GM19099 (cell line): Measurements from ENCODE around the gene TMED3.

ENCODE experiments used
- POLR2A ChIP-seq: IDR thresholded peaks from 3 replicates; pipeline ENCODE4 v1.6.1; 2011; ENCODE audit warnings: low read depth; ENCODE audit not compliant: insufficient read length; ENCODE audit errors: extremely low read depth

Gene TMED3

DNA sequence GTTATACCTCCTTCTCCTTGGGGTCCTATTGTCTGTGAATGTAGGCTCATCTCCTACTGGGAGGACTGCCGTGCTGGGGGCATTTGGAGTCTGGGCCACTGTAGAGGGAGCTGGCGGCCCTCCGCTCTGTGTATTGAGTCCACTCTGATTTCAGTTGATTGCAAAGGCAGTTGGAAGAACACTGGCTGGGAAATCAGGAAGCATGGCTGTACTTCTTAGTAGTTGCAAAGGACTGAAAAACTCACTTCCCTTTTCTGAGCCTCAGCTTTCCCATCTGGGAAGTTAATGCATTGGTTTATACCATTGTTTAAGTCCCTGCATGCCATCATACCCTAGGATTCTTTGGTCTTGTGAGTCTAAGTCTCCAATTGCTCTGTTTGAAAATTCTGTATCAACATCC is 46.7 kb downstream of the TMED3 start:
- no peak for TF ChIP-seq POLR2A

DNA sequence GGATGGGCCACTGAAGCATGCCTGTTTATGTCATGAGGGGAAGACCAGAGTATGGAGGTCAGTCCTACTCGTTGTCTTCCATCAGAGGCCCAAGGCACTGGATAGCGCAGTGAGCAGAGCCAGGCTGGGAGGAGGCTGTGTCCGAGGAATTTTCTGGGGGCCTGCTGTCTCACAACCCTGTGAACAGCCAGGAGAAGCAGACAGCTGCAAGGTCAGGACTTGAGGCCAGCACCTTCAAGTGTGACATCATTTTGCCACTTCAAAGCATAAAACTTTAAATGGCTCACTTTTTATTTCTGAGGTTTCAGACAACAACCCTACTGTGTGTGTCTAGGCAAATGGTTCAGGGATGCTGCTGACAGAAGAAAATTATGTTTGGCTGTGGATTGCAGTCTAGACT is 47.2 kb downstream of the TMED3 start:
- TF ChIP-seq POLR2A: no peak

DNA sequence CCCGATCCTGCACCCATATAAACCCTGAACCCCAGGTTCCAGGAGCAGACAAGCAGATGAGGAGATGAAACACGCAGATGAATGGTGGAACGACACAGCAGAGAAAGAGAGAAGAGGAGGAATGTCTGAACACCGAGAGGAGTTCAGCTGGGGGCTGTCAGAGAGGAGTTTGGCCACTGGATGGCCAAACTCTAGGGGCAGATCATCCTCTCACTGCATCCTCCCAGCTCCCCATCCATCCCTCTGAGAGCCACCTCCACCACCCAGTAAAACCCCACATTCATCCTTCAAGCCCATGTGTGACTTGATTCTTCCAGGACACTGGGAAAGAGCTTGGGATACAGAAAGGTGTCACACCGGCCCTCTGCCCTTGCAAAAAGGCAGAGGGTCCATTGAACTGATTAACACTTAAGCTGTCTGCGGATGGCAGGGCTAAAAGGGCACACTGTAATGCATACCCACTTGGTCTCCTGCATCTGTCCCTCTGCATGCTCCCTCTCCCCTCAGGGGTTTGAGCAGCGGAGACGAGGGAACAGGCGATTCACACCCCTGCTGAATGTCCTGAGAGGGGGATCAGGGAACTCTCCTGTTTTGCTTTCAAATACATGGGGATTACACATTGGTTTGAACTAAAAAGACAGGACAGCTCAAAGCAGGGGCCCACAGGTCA is 53.8 kb downstream of the TMED3 start:
- TF ChIP-seq POLR2A: no peak

DNA sequence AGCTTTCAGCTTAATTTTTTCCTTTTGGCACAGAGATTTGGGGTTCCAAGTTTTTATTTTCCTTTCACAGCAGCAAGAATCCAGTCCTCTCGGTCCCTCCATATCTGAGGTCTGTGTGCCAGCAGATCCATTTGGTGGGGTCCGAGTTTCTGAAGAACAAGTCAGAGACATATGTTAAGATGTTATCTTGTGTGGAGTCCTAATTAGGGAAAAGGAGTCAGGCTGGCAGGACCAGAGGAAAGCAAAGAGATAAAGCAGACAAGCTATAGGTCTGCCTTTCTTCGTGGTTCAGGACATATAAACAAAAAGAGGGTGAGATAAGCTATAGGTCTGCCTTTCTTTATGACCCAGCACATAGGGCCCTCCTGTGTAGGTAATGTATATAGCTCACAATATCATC is 54.9 kb downstream of the TMED3 start:
- TF ChIP-seq POLR2A: no peak

DNA sequence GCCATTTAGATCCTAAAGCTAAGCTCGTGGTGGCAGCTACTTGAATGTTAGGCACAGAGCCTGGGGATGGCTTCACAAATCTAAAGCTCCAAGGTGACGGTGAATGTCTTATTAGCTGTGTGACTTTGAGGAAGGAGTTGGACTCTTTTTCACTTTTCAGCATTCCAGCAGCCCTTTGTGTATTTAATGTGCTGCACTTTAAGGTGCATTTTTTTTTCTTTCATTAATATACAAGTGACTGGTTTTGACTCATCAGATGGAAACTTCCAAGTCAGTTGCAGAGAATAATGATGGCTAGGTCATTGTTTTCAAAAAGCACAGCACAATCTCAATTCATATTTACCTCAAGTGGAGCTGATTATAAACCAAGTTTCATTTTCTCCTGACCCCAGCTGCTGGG is 55.8 kb downstream of the TMED3 start:
- no peak for TF ChIP-seq POLR2A

DNA sequence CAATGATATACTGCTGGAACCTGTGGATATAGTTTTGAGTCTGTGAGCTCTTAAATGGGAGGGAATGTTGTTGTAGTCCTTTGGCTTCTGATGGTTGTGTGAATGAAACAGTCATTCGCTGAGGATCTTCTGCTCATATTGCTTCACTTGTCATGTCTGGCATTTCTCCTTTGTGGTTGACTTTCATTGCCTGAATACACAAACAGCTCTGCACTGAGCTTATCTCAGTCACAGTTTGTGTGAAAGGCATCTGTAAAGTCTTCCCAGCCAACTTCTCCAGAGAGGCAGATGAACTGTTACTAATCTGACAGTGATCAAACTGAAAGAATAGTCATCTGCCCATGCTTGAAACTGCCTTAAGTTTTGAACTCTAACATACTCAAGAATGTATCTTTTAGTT is 59.8 kb downstream of the TMED3 start:
- no peak for TF ChIP-seq POLR2A

DNA sequence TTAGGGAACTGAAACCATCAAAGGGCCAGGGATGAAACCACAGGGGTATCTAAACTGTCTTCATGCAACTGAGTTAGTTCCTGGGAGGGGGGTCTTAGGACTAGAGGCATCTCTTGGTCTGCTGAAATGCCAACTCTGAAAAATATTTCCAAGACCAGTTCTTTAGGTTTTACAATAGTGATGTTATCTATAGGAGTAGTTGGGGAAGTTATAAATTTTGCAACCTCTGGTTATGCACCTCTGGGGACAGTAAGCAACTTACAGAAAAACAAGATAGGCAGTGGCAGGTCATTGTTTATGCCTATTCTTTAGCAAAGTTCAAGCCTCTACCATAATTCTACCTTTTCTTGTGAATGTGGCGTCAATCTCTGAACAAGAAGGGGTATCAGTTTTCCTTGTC is 60.7 kb downstream of the TMED3 start:
- no peak for TF ChIP-seq POLR2A

DNA sequence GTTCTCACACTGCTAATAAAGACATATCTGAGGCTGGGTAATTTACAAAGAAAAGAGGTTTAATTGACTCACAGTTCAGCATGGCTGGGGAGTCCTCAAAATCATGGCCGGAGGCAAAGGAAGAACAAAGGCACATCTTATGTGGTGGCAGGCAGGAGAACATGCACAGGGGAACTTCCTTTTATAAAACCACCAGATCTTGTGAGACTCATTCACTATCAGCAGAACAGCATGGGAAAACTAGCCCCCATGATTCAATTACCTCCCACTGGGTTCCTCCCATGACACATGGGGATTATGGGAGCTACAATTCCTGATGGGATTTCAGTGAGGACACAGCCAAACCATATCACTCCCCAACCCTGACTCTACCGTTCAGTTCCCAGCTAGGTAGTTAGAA is 61.5 kb downstream of the TMED3 start:
- TF ChIP-seq POLR2A: no peak
